Measurements from ENCODE around the gene RABAC1. TPM values are rescaled to one million over a fixed set of nuclear protein-coding genes. Genes with fewer than 3 reads are reported as not detected.

The RABAC1 gene
- total RNA-seq, 1 experiment from 2014 or later, result 69.1 TPM

DNA sequence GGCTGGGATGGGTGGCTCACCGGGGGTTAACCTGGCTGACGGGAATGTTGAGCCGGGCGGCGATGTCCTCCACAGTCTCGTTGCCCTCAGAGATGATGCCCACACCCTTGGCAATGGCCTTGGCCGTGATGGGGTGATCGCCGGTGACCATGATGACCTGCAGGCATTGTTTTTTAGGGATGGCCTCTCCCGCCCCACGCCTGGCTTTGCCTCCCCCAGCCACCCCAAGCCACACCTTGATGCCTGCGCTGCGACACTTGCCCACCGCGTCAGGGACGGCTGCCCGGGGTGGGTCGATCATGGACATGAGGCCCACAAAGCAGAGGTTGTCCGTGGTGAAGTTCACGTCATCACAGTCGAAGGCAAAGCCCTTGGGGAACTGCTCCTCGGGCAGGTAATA is 18.8 kb upstream of the RABAC1 start:
- TF ChIP-seq POLR2AphosphoS5 (IDR thresholded peaks at IDR 0.05; ENCODE audit: low read depth, low read length), result no peak
- no peaks in the 10 kb centered on the region for H3K36me3 ChIP-seq (ENCODE audit: control insufficient read depth, insufficient read depth, low read length)
- in situ Hi-C loops (cut with HindIII; ENCODE audit: low pct_unique_long_range_greater_than_20kb, low sequenced_read_pairs), result no loop called here
- ChIA-PET POLR2A (no interaction called here), CTCF (no interaction called here)
- H3K27me3 ChIP-seq (ENCODE audit: control insufficient read depth, insufficient read depth, low read length), result no peaks in the 10 kb centered on the region
- BruUV-seq (replicated peaks), result no TSS peak
- no peak for ATAC-seq
- H3K4me1 ChIP-seq (ENCODE audit: control insufficient read depth, insufficient read depth, low read length), result no peaks in the 10 kb centered on the region
- no peak for DNase-seq (ENCODE audit: low read depth, low spot score)
- no peaks in the 10 kb centered on the region for H3K9me3 ChIP-seq (ENCODE audit: control insufficient read depth, insufficient read depth, low read depth, low read length)
- H3K4me3 ChIP-seq (ENCODE audit: low read depth in 2 of 2, low read length in 2 of 2), result no peak overlapping the region
- intact Hi-C loops (cut with micrococcal nuclease; ENCODE audit: unreplicated experiment), result no loop called here
- H3K27ac ChIP-seq (ENCODE audit: low read length), result no peak overlapping the region

DNA sequence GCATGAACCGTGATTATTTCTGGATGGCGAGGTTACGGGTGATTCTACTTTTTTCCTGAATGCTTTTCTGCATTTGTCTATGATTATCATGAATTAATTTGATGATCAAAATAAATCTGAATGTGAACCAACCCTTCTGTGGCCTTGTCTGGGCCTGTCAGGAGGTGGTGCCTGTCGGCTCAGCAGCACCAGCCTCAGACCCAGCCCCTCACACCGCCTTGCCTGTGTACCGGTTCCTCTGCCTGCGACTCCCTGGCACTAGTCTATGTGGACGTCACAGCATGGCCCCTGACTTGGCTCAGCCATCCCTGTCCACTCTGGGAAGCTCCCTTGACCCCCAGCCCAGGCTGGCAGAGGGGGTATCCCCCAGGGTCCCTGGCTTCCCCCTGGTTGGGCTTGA is 15.5 kb upstream of the RABAC1 start:
- DNase-seq (ENCODE audit: low read depth, low spot score) (no peak), ATAC-seq (no peak)
- in situ Hi-C loops (cut with HindIII; ENCODE audit: low pct_unique_long_range_greater_than_20kb, low sequenced_read_pairs), result no loop called here
- intact Hi-C loops (cut with micrococcal nuclease; ENCODE audit: unreplicated experiment), result no loop called here
- no peaks in the 10 kb centered on the region for H3K9me3 ChIP-seq (ENCODE audit: control insufficient read depth, insufficient read depth, low read depth, low read length)
- no peak overlapping the region for H3K27ac ChIP-seq (ENCODE audit: low read length)
- no peak overlapping the region for H3K4me3 ChIP-seq (ENCODE audit: low read depth in 2 of 2, low read length in 2 of 2)
- ChIA-PET POLR2A (interaction anchor here (0.6 kb wide), 1 partner anchor 75 kb away, joined by 4 read pairs; no protein-coding TSS in a partner anchor), CTCF (no interaction called here)
- TF ChIP-seq POLR2AphosphoS5 (IDR thresholded peaks at IDR 0.05; ENCODE audit: low read depth, low read length) (no peak), SIN3A (IDR thresholded peaks at IDR 0.05; ENCODE audit: borderline replicate concordance, insufficient read depth, low read depth, low read length) (no peak), TCF7L2 (IDR thresholded peaks at IDR 0.05; ENCODE audit: low read depth, low read length) (no peak)
- TF ChIP-seq, protein P1, sequence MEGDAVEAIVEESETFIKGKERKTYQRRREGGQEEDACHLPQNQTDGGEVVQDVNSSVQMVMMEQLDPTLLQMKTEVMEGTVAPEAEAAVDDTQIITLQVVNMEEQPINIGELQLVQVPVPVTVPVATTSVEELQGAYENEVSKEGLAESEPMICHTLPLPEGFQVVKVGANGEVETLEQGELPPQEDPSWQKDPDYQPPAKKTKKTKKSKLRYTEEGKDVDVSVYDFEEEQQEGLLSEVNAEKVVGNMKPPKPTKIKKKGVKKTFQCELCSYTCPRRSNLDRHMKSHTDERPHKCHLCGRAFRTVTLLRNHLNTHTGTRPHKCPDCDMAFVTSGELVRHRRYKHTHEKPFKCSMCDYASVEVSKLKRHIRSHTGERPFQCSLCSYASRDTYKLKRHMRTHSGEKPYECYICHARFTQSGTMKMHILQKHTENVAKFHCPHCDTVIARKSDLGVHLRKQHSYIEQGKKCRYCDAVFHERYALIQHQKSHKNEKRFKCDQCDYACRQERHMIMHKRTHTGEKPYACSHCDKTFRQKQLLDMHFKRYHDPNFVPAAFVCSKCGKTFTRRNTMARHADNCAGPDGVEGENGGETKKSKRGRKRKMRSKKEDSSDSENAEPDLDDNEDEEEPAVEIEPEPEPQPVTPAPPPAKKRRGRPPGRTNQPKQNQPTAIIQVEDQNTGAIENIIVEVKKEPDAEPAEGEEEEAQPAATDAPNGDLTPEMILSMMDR (IDR thresholded peaks at IDR 0.05), result no peak
- TF ChIP-seq, protein P2, sequence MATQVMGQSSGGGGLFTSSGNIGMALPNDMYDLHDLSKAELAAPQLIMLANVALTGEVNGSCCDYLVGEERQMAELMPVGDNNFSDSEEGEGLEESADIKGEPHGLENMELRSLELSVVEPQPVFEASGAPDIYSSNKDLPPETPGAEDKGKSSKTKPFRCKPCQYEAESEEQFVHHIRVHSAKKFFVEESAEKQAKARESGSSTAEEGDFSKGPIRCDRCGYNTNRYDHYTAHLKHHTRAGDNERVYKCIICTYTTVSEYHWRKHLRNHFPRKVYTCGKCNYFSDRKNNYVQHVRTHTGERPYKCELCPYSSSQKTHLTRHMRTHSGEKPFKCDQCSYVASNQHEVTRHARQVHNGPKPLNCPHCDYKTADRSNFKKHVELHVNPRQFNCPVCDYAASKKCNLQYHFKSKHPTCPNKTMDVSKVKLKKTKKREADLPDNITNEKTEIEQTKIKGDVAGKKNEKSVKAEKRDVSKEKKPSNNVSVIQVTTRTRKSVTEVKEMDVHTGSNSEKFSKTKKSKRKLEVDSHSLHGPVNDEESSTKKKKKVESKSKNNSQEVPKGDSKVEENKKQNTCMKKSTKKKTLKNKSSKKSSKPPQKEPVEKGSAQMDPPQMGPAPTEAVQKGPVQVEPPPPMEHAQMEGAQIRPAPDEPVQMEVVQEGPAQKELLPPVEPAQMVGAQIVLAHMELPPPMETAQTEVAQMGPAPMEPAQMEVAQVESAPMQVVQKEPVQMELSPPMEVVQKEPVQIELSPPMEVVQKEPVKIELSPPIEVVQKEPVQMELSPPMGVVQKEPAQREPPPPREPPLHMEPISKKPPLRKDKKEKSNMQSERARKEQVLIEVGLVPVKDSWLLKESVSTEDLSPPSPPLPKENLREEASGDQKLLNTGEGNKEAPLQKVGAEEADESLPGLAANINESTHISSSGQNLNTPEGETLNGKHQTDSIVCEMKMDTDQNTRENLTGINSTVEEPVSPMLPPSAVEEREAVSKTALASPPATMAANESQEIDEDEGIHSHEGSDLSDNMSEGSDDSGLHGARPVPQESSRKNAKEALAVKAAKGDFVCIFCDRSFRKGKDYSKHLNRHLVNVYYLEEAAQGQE (IDR thresholded peaks at IDR 0.05; ENCODE audit: insufficient read depth in 1 of 2, low read depth in 2 of 2, low read length in 1 of 2), result no peak
- H3K36me3 ChIP-seq (ENCODE audit: control insufficient read depth, insufficient read depth, low read length), result no peaks in the 10 kb centered on the region
- H3K4me1 ChIP-seq (ENCODE audit: control insufficient read depth, insufficient read depth, low read length), result no peaks in the 10 kb centered on the region
- H3K27me3 ChIP-seq (ENCODE audit: control insufficient read depth, insufficient read depth, low read length), result no peaks in the 10 kb centered on the region
- no TSS peak for BruUV-seq (replicated peaks)

DNA sequence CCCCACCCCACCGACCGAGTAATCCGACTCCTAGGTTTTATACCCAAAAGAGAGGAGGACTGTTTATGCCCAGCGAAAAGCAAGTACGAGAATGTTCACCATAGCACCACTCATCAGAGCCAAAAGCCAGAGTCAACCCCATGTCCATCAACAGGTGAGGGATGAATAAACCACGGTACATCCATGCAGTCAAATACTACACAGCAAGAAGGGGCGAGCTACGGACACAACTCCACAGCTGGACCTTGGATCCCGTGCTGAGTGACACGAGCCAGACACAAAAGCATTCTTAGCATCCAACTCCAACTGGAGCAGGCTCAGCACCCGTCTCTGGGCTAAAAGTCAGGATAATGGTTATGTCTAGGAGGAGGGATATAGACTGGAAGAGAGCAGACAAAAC is 12.2 kb upstream of the RABAC1 start:
- no peaks in the 10 kb centered on the region for H3K36me3 ChIP-seq (ENCODE audit: control insufficient read depth, insufficient read depth, low read length)
- intact Hi-C loops (cut with micrococcal nuclease; ENCODE audit: unreplicated experiment), result no loop called here
- ATAC-seq, result no peak

More for the DNA sequence above, 12.2 kb upstream of the RABAC1 start:
- TF ChIP-seq, protein P2 (IDR thresholded peaks at IDR 0.05; ENCODE audit: insufficient read depth in 1 of 2, low read depth in 2 of 2, low read length in 1 of 2), result no peak
- TF ChIP-seq, protein P1 (IDR thresholded peaks at IDR 0.05), result no peak
- no peak for TF ChIP-seq TCF7L2 (IDR thresholded peaks at IDR 0.05; ENCODE audit: low read depth, low read length)
- TF ChIP-seq SIN3A (IDR thresholded peaks at IDR 0.05; ENCODE audit: borderline replicate concordance, insufficient read depth, low read depth, low read length), result no peak
- no peak for TF ChIP-seq POLR2AphosphoS5 (IDR thresholded peaks at IDR 0.05; ENCODE audit: low read depth, low read length)
- no TSS peak for BruUV-seq (replicated peaks)
- Histone ChIP-seq H3K27me3 (ENCODE audit: control insufficient read depth, insufficient read depth, low read length) (no peaks in the 10 kb centered on the region), H3K4me3 (ENCODE audit: low read depth in 2 of 2, low read length in 2 of 2) (no peak overlapping the region), H3K4me1 (ENCODE audit: control insufficient read depth, insufficient read depth, low read length) (no peaks in the 10 kb centered on the region), H3K27ac (ENCODE audit: low read length) (no peak overlapping the region), H3K9me3 (ENCODE audit: control insufficient read depth, insufficient read depth, low read depth, low read length) (no peaks in the 10 kb centered on the region)
- CTCF ChIA-PET, result no interaction called here
- DNase-seq (ENCODE audit: low read depth, low spot score), result no peak
- in situ Hi-C loops (cut with HindIII; ENCODE audit: low pct_unique_long_range_greater_than_20kb, low sequenced_read_pairs), result no loop called here
- POLR2A ChIA-PET, result no interaction called here
